GM23338 (cell line): ENCODE results near the gene AOAH. TPM values are rescaled to one million over a fixed set of nuclear protein-coding genes. Genes with fewer than 3 reads are reported as not detected.

ENCODE experiments used
- ATAC-seq: fragments of 200-7000 bp; cut with Tn5 transposase; 3 replicates; pipeline ENCODE4 v1.9.1; 2020
- DNase-seq: peaks from one replicate; pipeline ENCODE4 v3.0.0-alpha.2; 2015; ENCODE audit warnings: low spot score
- H2AFZ ChIP-seq: fragments of 200-600 bp; sonication (generic); 2 replicates; pipeline ENCODE4 v1.8.0; 2016; ENCODE audit warnings: antibody characterized with exemption, mild to moderate bottlenecking, moderate library complexity
- H3F3A ChIP-seq: fragments of 200-600 bp; sonication (generic); replicated peaks from 2 replicates; pipeline ENCODE4 v1.8.0; 2017; ENCODE audit warnings: antibody characterized with exemption, mixed run types, low read depth
- H3K27ac ChIP-seq: fragments of 200-600 bp; sonication (generic); 2 replicates; pipeline ENCODE4 v1.6.1; 2016; ENCODE audit warnings: low read depth
- H3K27me3 ChIP-seq: fragments of 200-600 bp; sonication (generic); 2 replicates; pipeline ENCODE4 v1.8.0; 2016; ENCODE audit warnings: mild to moderate bottlenecking, mixed run types, moderate library complexity; ENCODE audit not compliant: insufficient read depth
- H3K36me3 ChIP-seq: fragments of 200-600 bp; sonication (generic); 2 replicates; pipeline ENCODE4 v1.8.0; 2016; ENCODE audit warnings: mild to moderate bottlenecking; ENCODE audit not compliant: insufficient read depth
- H3K4me1 ChIP-seq: fragments of 200-600 bp; sonication (generic); 2 replicates; pipeline ENCODE4 v1.8.0; 2016; ENCODE audit warnings: mild to moderate bottlenecking, moderate library complexity; ENCODE audit not compliant: insufficient read depth
- H3K4me2 ChIP-seq: fragments of 200-600 bp; sonication (generic); 2 replicates; pipeline ENCODE4 v1.7.1; 2017; ENCODE audit warnings: mixed run types
- H3K4me3 ChIP-seq: fragments of 200-600 bp; sonication (generic); 2 replicates; pipeline ENCODE4 v1.6.1; 2016; ENCODE audit warnings: mixed run types
- H3K79me2 ChIP-seq: fragments of 200-600 bp; sonication (generic); replicated peaks from 2 replicates; pipeline ENCODE4 v1.8.0; 2017; ENCODE audit warnings: mild to moderate bottlenecking; ENCODE audit not compliant: insufficient read depth
- H3K9me2 ChIP-seq: fragments of 200-600 bp; sonication (generic); 2 replicates; pipeline ENCODE4 v1.8.0; 2017; ENCODE audit not compliant: insufficient read depth
- H4K20me1 ChIP-seq: fragments of 200-600 bp; sonication (generic); replicated peaks from 2 replicates; pipeline ENCODE4 v1.8.0; 2017; ENCODE audit warnings: mild to moderate bottlenecking; ENCODE audit not compliant: insufficient read depth
- H3K27ac Mint-ChIP-seq: 2 replicates; pipeline ENCODE4 v1.8.0; 2020; ENCODE audit warnings: inconsistent platforms, mild to moderate bottlenecking, moderate library complexity, mixed read lengths
- H3K27me3 Mint-ChIP-seq: 3 replicates; pipeline ENCODE4 v1.8.0; 2022; ENCODE audit warnings: low read depth, mild to moderate bottlenecking, moderate library complexity, mixed read lengths, inconsistent platforms; ENCODE audit not compliant: insufficient read depth, poor library complexity
- H3K36me3 Mint-ChIP-seq: 3 replicates; pipeline ENCODE4 v1.8.0; 2021; ENCODE audit warnings: low read depth, mild to moderate bottlenecking, inconsistent platforms, moderate library complexity, mixed read lengths
- H3K4me1 Mint-ChIP-seq: 3 replicates; pipeline ENCODE4 v1.8.0; 2020; ENCODE audit warnings: mild to moderate bottlenecking, inconsistent platforms, mixed read lengths
- H3K4me3 Mint-ChIP-seq: 3 replicates; pipeline ENCODE4 v1.8.0; 2021; ENCODE audit warnings: moderate library complexity, mild to moderate bottlenecking, inconsistent platforms, mixed read lengths
- H3K9me3 Mint-ChIP-seq: 3 replicates; pipeline ENCODE4 v1.8.0; 2020; ENCODE audit warnings: moderate library complexity, mild to moderate bottlenecking, inconsistent platforms, mixed read lengths
- CREB1 ChIP-seq: fragments of 250-450 bp; sonication (Bioruptor Pico); IDR thresholded peaks from 2 replicates; pipeline ENCODE4 v1.5.0; 2020; ENCODE audit warnings: low read depth, mild to moderate bottlenecking, moderate library complexity
- EZH2 ChIP-seq: fragments of 200-600 bp; sonication (generic); IDR thresholded peaks from one replicate; pipeline ENCODE4 v1.8.0; 2017; ENCODE audit warnings: antibody characterized with exemption, mild to moderate bottlenecking, low read depth; ENCODE audit not compliant: unreplicated experiment
- EZH2phosphoT487 ChIP-seq: fragments of 200-600 bp; sonication (generic); IDR thresholded peaks from one replicate; pipeline ENCODE4 v1.8.1; 2018; ENCODE audit warnings: antibody characterized with exemption; ENCODE audit not compliant: unreplicated experiment
- JUNB ChIP-seq: IDR thresholded peaks from one replicate; pipeline ENCODE4 v1.6.1; 2016; ENCODE audit warnings: antibody characterized with exemption; ENCODE audit not compliant: unreplicated experiment
- NANOG ChIP-seq: IDR thresholded peaks from 2 replicates; pipeline ENCODE4 v1.6.1; 2016; ENCODE audit warnings: antibody characterized with exemption, borderline replicate concordance
- POLR2AphosphoS5 ChIP-seq: IDR thresholded peaks from 2 replicates; pipeline ENCODE4 v1.6.1; 2016; ENCODE audit warnings: antibody characterized with exemption, low read depth
- REST ChIP-seq: IDR thresholded peaks from one replicate; pipeline ENCODE4 v1.6.1; 2018; ENCODE audit warnings: antibody characterized with exemption; ENCODE audit not compliant: unreplicated experiment
- STAT1 ChIP-seq: IDR thresholded peaks from one replicate; pipeline ENCODE4 v1.6.1; 2016; ENCODE audit warnings: antibody characterized with exemption; ENCODE audit not compliant: unreplicated experiment
- ZNF114 ChIP-seq: fragments of 250-450 bp; sonication (Bioruptor Pico); IDR thresholded peaks from 2 replicates; pipeline ENCODE4 v1.5.0; 2020; ENCODE audit warnings: mild to moderate bottlenecking, moderate library complexity
- ZNF331 ChIP-seq: fragments of 250-450 bp; sonication (Bioruptor Pico); IDR thresholded peaks from 2 replicates; pipeline ENCODE4 v1.5.0; 2020; ENCODE audit warnings: low read depth, mild to moderate bottlenecking, moderate library complexity
- polyA plus RNA-seq: library from polyadenylated mRNA; unstranded; fragments of >200 nt; fragmentation: Nextera tagmentation; extraction: Ambion mirVana; gene quantifications from 2 replicates; pipeline ENCODE4 v1.2.1, GENCODE V29; 2016
- total RNA-seq: library from RNA; depleted of rRNA; stranded (reverse); fragments of >200 nt; shearing (Covaris generic); gene quantifications from 2 replicates; pipeline ENCODE4 v1.2.3, GENCODE V29; 2014
- TF ChIP-seq, protein P1 (sequence below): IDR thresholded peaks from 2 replicates; pipeline ENCODE4 v1.6.1; 2016; ENCODE audit warnings: antibody characterized with exemption
- TF ChIP-seq, protein P2 (sequence below): fragments of 250-450 bp; sonication (Bioruptor Pico); IDR thresholded peaks from 2 replicates; pipeline ENCODE4 v1.5.0; 2020; ENCODE audit warnings: mild to moderate bottlenecking, moderate library complexity
- TF ChIP-seq, protein P3 (sequence below), 2 experiments: fragments of 200-600 bp in 1 of 2; sonication (generic) in 1 of 2; conservative IDR thresholded peaks; 2 replicates each; pipeline versions ENCODE4 v1.5.1 to v1.6.1; 2016 to 2017; ENCODE audit warnings: antibody characterized with exemption in 2 of 2, low read depth in 2 of 2, mild to moderate bottlenecking in 2 of 2, moderate library complexity in 1 of 2

AOAH gene
- total and polyA plus RNA-seq, 2 experiments from 2014 or later, result not detected

GRCh38 chr7:36707465-36707864, 16.8 kb downstream of the AOAH start:
- Histone ChIP-seq H3F3A (no peaks in the 10 kb centered on the region), H3K4me3 (no peak overlapping the region), H3K27me3 (no peaks in the 10 kb centered on the region), H3K27ac (no peak overlapping the region), H4K20me1 (no peaks in the 10 kb centered on the region), H3K9me2 (no peaks in the 10 kb centered on the region), H3K36me3 (no peaks in the 10 kb centered on the region), H3K79me2 (no peaks in the 10 kb centered on the region), H2AFZ (no peak overlapping the region), H3K4me2 (no peak overlapping the region), H3K4me1 (peaks cover 3% of the 10 kb centered on the region)
- no peak for DNase-seq
- Mint-ChIP-seq H3K27ac (no peak overlapping the region), H3K4me3 (no peak overlapping the region), H3K36me3 (no peaks in the 10 kb centered on the region), H3K4me1 (peaks cover 13% of the 10 kb centered on the region), H3K27me3 (peaks cover 2% of the 10 kb centered on the region), H3K9me3 (peaks cover 3% of the 10 kb centered on the region; the same call in 2 of the 3 replicates)
- no peak for ATAC-seq
- TF ChIP-seq STAT1 (no peak), NANOG (no peak), JUNB (no peak), CREB1 (CRISPR knock-in tag) (no peak), ZNF114 (CRISPR knock-in tag) (no peak), POLR2AphosphoS5 (no peak), EZH2phosphoT487 (no peak), ZNF331 (no peak), REST (no peak), EZH2 (no peak)
- TF ChIP-seq, protein P1, sequence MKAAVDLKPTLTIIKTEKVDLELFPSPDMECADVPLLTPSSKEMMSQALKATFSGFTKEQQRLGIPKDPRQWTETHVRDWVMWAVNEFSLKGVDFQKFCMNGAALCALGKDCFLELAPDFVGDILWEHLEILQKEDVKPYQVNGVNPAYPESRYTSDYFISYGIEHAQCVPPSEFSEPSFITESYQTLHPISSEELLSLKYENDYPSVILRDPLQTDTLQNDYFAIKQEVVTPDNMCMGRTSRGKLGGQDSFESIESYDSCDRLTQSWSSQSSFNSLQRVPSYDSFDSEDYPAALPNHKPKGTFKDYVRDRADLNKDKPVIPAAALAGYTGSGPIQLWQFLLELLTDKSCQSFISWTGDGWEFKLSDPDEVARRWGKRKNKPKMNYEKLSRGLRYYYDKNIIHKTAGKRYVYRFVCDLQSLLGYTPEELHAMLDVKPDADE, result no peak
- TF ChIP-seq, protein P2, sequence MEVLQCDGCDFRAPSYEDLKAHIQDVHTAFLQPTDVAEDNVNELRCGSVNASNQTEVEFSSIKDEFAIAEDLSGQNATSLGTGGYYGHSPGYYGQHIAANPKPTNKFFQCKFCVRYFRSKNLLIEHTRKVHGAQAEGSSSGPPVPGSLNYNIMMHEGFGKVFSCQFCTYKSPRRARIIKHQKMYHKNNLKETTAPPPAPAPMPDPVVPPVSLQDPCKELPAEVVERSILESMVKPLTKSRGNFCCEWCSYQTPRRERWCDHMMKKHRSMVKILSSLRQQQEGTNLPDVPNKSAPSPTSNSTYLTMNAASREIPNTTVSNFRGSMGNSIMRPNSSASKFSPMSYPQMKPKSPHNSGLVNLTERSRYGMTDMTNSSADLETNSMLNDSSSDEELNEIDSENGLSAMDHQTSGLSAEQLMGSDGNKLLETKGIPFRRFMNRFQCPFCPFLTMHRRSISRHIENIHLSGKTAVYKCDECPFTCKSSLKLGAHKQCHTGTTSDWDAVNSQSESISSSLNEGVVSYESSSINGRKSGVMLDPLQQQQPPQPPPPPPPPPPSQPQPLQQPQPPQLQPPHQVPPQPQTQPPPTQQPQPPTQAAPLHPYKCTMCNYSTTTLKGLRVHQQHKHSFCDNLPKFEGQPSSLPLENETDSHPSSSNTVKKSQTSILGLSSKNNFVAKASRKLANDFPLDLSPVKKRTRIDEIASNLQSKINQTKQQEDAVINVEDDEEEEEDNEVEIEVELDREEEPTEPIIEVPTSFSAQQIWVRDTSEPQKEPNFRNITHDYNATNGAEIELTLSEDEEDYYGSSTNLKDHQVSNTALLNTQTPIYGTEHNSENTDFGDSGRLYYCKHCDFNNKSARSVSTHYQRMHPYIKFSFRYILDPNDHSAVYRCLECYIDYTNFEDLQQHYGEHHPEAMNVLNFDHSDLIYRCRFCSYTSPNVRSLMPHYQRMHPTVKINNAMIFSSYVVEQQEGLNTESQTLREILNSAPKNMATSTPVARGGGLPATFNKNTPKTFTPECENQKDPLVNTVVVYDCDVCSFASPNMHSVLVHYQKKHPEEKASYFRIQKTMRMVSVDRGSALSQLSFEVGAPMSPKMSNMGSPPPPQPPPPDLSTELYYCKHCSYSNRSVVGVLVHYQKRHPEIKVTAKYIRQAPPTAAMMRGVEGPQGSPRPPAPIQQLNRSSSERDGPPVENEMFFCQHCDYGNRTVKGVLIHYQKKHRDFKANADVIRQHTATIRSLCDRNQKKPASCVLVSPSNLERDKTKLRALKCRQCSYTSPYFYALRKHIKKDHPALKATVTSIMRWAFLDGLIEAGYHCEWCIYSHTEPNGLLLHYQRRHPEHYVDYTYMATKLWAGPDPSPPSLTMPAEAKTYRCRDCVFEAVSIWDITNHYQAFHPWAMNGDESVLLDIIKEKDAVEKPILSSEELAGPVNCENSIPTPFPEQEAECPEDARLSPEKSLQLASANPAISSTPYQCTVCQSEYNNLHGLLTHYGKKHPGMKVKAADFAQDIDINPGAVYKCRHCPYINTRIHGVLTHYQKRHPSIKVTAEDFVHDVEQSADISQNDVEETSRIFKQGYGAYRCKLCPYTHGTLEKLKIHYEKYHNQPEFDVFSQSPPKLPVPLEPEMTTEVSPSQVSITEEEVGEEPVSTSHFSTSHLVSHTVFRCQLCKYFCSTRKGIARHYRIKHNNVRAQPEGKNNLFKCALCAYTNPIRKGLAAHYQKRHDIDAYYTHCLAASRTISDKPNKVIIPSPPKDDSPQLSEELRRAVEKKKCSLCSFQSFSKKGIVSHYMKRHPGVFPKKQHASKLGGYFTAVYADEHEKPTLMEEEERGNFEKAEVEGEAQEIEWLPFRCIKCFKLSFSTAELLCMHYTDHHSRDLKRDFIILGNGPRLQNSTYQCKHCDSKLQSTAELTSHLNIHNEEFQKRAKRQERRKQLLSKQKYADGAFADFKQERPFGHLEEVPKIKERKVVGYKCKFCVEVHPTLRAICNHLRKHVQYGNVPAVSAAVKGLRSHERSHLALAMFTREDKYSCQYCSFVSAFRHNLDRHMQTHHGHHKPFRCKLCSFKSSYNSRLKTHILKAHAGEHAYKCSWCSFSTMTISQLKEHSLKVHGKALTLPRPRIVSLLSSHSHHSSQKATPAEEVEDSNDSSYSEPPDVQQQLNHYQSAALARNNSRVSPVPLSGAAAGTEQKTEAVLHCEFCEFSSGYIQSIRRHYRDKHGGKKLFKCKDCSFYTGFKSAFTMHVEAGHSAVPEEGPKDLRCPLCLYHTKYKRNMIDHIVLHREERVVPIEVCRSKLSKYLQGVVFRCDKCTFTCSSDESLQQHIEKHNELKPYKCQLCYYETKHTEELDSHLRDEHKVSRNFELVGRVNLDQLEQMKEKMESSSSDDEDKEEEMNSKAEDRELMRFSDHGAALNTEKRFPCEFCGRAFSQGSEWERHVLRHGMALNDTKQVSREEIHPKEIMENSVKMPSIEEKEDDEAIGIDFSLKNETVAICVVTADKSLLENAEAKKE, result no peak
- TF ChIP-seq, protein P3, sequence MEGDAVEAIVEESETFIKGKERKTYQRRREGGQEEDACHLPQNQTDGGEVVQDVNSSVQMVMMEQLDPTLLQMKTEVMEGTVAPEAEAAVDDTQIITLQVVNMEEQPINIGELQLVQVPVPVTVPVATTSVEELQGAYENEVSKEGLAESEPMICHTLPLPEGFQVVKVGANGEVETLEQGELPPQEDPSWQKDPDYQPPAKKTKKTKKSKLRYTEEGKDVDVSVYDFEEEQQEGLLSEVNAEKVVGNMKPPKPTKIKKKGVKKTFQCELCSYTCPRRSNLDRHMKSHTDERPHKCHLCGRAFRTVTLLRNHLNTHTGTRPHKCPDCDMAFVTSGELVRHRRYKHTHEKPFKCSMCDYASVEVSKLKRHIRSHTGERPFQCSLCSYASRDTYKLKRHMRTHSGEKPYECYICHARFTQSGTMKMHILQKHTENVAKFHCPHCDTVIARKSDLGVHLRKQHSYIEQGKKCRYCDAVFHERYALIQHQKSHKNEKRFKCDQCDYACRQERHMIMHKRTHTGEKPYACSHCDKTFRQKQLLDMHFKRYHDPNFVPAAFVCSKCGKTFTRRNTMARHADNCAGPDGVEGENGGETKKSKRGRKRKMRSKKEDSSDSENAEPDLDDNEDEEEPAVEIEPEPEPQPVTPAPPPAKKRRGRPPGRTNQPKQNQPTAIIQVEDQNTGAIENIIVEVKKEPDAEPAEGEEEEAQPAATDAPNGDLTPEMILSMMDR (conservative IDR thresholded peaks at IDR 0.05; ENCODE audit: low read depth in 2 of 2), result no peak
